Heart left ventricle (tissue), 16 donors: ENCODE data around the gene MYO16. TPM values are rescaled to one million over a fixed set of nuclear protein-coding genes. Genes with fewer than 3 reads are reported as not detected.

Experiments
- ATAC-seq, 4 donors: fragments of 200-7000 bp; cut with Tn5 transposase; one replicate each; pipeline ENCODE4 v1.9.1; 2020 to 2022; ENCODE audit warnings: moderate library complexity in 4 of 4, mild to moderate bottlenecking in 3 of 4, moderate number of reproducible peaks in 1 of 4
- DNase-seq, 5 donors: peaks; one replicate each; pipeline ENCODE4 v3.0.0-alpha.2; 2020
- H3K27ac ChIP-seq, 12 donors: fragments of 200-600 bp; sonication (generic) in 4 of 12; one replicate each; pipeline versions ENCODE4 v1.5.0 to v1.8.0; 2016 to 2022; ENCODE audit warnings: mild to moderate bottlenecking in 2 of 12
- H3K27me3 ChIP-seq, 9 donors: fragments of 200-600 bp; sonication (generic) in 2 of 9; one replicate each; pipeline versions ENCODE4 v1.5.1 to v1.8.0; 2016 to 2022; ENCODE audit warnings: mild to moderate bottlenecking in 3 of 9
- H3K36me3 ChIP-seq, 9 donors: fragments of 200-600 bp; sonication (generic) in 2 of 9; one replicate each; pipeline versions ENCODE4 v1.5.0 to v1.8.0; 2018 to 2022; ENCODE audit warnings: mild to moderate bottlenecking in 2 of 9
- H3K4me1 ChIP-seq, 12 donors: fragments of 200-600 bp; sonication (generic) in 4 of 12; one replicate each; pipeline versions ENCODE4 v1.5.0 to v1.8.0; 2016 to 2022; ENCODE audit warnings: mild to moderate bottlenecking in 3 of 12
- H3K4me3 ChIP-seq, 12 donors: fragments of 200-600 bp; sonication (generic) in 4 of 12; one replicate each; pipeline versions ENCODE4 v1.5.0 to v1.8.0; 2017 to 2022; ENCODE audit warnings: mild to moderate bottlenecking in 9 of 12, moderate library complexity in 4 of 12
- H3K9me3 ChIP-seq, 12 donors: fragments of 200-600 bp; sonication (generic) in 4 of 12; one replicate each; pipeline versions ENCODE4 v1.5.0 to v1.8.0; 2016 to 2022; ENCODE audit warnings: mild to moderate bottlenecking in 1 of 12
- CTCF ChIP-seq, 12 donors: fragments of 200-600 bp; sonication (generic) in 4 of 12; IDR thresholded peaks; one replicate each; pipeline versions ENCODE4 v1.5.0 to v1.8.0; 2018 to 2022; ENCODE audit warnings: antibody characterized with exemption in 12 of 12, mild to moderate bottlenecking in 5 of 12
- POLR2A ChIP-seq, 2 donors: fragments of 450-650 bp; IDR thresholded peaks; one replicate each; pipeline ENCODE4 v1.6.1; 2017; ENCODE audit warnings: antibody characterized with exemption in 2 of 2, mild to moderate bottlenecking in 2 of 2, moderate library complexity in 2 of 2
- WGBS, 4 donors: extraction: QIAGEN DNeasy Blood & Tissue Kit in 2 of 4; methylation state at CpG; one replicate each; pipeline versions ENCODE4 v1.1.5 to v1.1.7; 2013 to 2018; 5-methylcytosine and 5-hydroxymethylcytosine counted together
- intact Hi-C, 10 donors: fragments of 100-400 bp; cut with DNase I; formaldehyde crosslinking; loops; one replicate each; pipeline versions ENCODE4 v1.11.1 to v1.14.2; 2022
- polyA plus RNA-seq, 2 donors: library from polyadenylated mRNA; stranded (reverse); fragments of 200-250 nt; gene quantifications; one replicate each; pipeline ENCODE4 v1.2.3, GENCODE V29; 2013
- total RNA-seq, 9 donors: library from RNA; depleted of rRNA in 2 of 9; stranded (reverse); fragments of >200 nt in 2 of 9; fragmentation: NEBNext Ultra II Directional in 3 of 9; extraction: Animal tissue kit (Norgen Biotek cat#: 25700) in 3 of 9; gene quantifications; one replicate each; pipeline versions ENCODE4 v1.1.0 to v1.2.4, GENCODE V29; 2016 to 2023
- donor health status: ischemic (EF 13 %, LVEDD 7.1; RV severe dilation, severe dysfunction).
- donor health status: healthy with polysubstance abuse.
- donor health status: DM: no; HTN: yes; CAD: no.
- donor health status: DM: no; HTN: no; CAD: no.
- donor health status: ischemic (EF 25% LVEDD 6.9; RV normal size, moderate dysfunction).
- donor health status: ischemic (EF 25% LVEDD 5.7; RV mildly dilated, moderate dysfunction).
- donor health status: healthy.
- donor health status: DM: yes; HTN: yes; CAD: no.
- donor health status: ischemic (EF 35%, LVEDD 5.7; RV mildly dilated, moderate dysfunction).
- donor health status: nonischemic (EF 11% LVEDD 7.7; RV severe dilation, severe dysfunction).
- donor health status: DM: yes; HTN: yes; CAD: no.
- donor health status: PGD.
- donor health status: ischemic (EF 29% LVEDD 5.4; RV normal size, mild dysfunction).
- donor health status: nonischemic (EF 23%, LVEDD 6.1; RV moderate dilation, normal function).

MYO16 gene
- total and polyA plus RNA-seq, 11 donors: 0.16 to 5.2 (median 0.81) TPM

GRCh38 chr13:109043636-109044035 is 414.2 kb downstream of the MYO16 start:
- intact Hi-C loops: no loop called here
- no peak overlapping the region for H3K27ac ChIP-seq
- H3K4me3 ChIP-seq: no peak overlapping the region
- no peaks in the 10 kb centered on the region for H3K36me3 ChIP-seq
- 61 to 87% (median 73%) methylated on average over 3 of the region's 3 CpGs for WGBS, 4 donors
- TF ChIP-seq POLR2A (IDR thresholded peaks at IDR 0.05) (no peak), CTCF (IDR thresholded peaks at IDR 0.05) (no peak)
- DNase-seq (no peak), ATAC-seq (no peak)
- no peaks in the 10 kb centered on the region for H3K4me1 ChIP-seq
- no peaks in the 10 kb centered on the region for H3K27me3 ChIP-seq
- no peaks in the 10 kb centered on the region for H3K9me3 ChIP-seq

- intact Hi-C loops: no loop called here
- ATAC-seq: no peak
- Histone ChIP-seq H3K36me3 (no peaks in the 10 kb centered on the region), H3K4me3 (no peak overlapping the region), H3K27ac (no peak overlapping the region), H3K27me3 (peaks cover 0 to 8% (median 0%) of the 10 kb centered on the region in 9 donors), H3K9me3 (no peaks in the 10 kb centered on the region), H3K4me1 (no peaks in the 10 kb centered on the region)
- TF ChIP-seq POLR2A (IDR thresholded peaks at IDR 0.05) (no peak), CTCF (IDR thresholded peaks at IDR 0.05) (no peak)
- no peak for DNase-seq
Observed at GRCh38 chr13:109055850-109056249, 426.4 kb downstream of the MYO16 start.

- no peak overlapping the region for H3K4me3 ChIP-seq
- 64 to 77% (median 69%) methylated on average over 5 of the region's 5 CpGs for WGBS, 4 donors
- DNase-seq (no peak), ATAC-seq (no peak)
- no peak overlapping the region for H3K27ac ChIP-seq
- H3K27me3 ChIP-seq: no peaks in the 10 kb centered on the region
- no peaks in the 10 kb centered on the region for H3K4me1 ChIP-seq
- intact Hi-C loops: no loop called here
- H3K36me3 ChIP-seq: no peaks in the 10 kb centered on the region
- H3K9me3 ChIP-seq: no peaks in the 10 kb centered on the region
- TF ChIP-seq CTCF (IDR thresholded peaks at IDR 0.05) (no peak), POLR2A (IDR thresholded peaks at IDR 0.05) (no peak)
Observed at GRCh38 chr13:109058087-109058486, 428.7 kb downstream of the MYO16 start.

GRCh38 chr13:109072505-109072904 is 443.1 kb downstream of the MYO16 start:
- H3K36me3 ChIP-seq: no peaks in the 10 kb centered on the region
- H3K4me1 ChIP-seq: no peaks in the 10 kb centered on the region
- no peaks in the 10 kb centered on the region for H3K27me3 ChIP-seq
- WGBS, 4 donors: 66 to 75% (median 69%) methylated on average over 3 of the region's 3 CpGs
- no peak overlapping the region for H3K27ac ChIP-seq
- peaks cover 0 to 11% (median 0%) of the 10 kb centered on the region in 12 donors for H3K9me3 ChIP-seq
- ATAC-seq: no peak
- intact Hi-C loops: no loop called here
- DNase-seq: no peak
- TF ChIP-seq POLR2A (IDR thresholded peaks at IDR 0.05): no peak
- TF ChIP-seq CTCF (IDR thresholded peaks at IDR 0.05): no peak
- H3K4me3 ChIP-seq: no peak overlapping the region
